GM18507 (cell line): ENCODE results near the gene GANC.
"Not testable (repeated sequence)": the region's sequence is repeated elsewhere in the genome, so short reads cannot be mapped to it uniquely, and the experiment has no call there.

Experiments
- DNase-seq: peaks from one replicate; pipeline ENCODE4 v3.0.0; 2011; ENCODE audit warnings: low read depth; ENCODE audit not compliant: insufficient read length; ENCODE audit errors: extremely low spot score
- FAIRE-seq: peaks from 2 replicates; lab custom pipeline; 2011; peaks lifted over from hg19 to GRCh38; lab: Jason Lieb, UNC

The GANC gene

GRCh38 chr15:42272939-42273899, at the start of gene GANC, which contains the start of gene TMEM87A:
TSS of gene GANC (plus strand) at chr15:42273201. CDS start at chr15:42274482, 1,281 bp downstream.
TSS of gene TMEM87A (minus strand) at chr15:42273433. CDS start at chr15:42273398, 35 bp downstream.
- DNase-seq, result peak; percentile 84
- peak; percentile 95 for FAIRE-seq

- DNase-seq (no peak), FAIRE-seq (no peak)
Observed at GRCh38 chr15:42226648-42227047, 46.4 kb upstream of the GANC start.

- FAIRE-seq, result no peak
Observed at GRCh38 chr15:42228036-42228435, 45.0 kb upstream of the GANC start.

GRCh38 chr15:42228981-42229380, 44.0 kb upstream of the GANC start:
- DNase-seq, FAIRE-seq: not testable (repeated sequence)

More at GRCh38 chr15:42228036-42228435, 45.0 kb upstream of the GANC start:
- no peak for DNase-seq

- DNase-seq (no peak), FAIRE-seq (no peak)
Observed at GRCh38 chr15:42231088-42231487, 41.9 kb upstream of the GANC start.

- no peak for DNase-seq
- no peak for FAIRE-seq
Observed at GRCh38 chr15:42232606-42233005, 40.4 kb upstream of the GANC start.

- no peak for DNase-seq
Observed at GRCh38 chr15:42233107-42233506, 39.9 kb upstream of the GANC start.

GRCh38 chr15:42239528-42240182, 33.3 kb upstream of the GANC start:
- FAIRE-seq (no peak), DNase-seq (no peak)

More at GRCh38 chr15:42233107-42233506, 39.9 kb upstream of the GANC start:
- no peak for FAIRE-seq

GRCh38 chr15:42240823-42241222, 32.2 kb upstream of the GANC start:
- no peak for FAIRE-seq
- DNase-seq, result no peak

GRCh38 chr15:42253300-42253699, 19.7 kb upstream of the GANC start:
- DNase-seq, result no peak
- FAIRE-seq, result no peak

- DNase-seq (no peak), FAIRE-seq (no peak)
Observed at GRCh38 chr15:42264795-42265194, 8.2 kb upstream of the GANC start.

- DNase-seq (no peak), FAIRE-seq (no peak)
Observed at GRCh38 chr15:42267286-42267685, 5.7 kb upstream of the GANC start.

GRCh38 chr15:42270551-42270950, 2.5 kb upstream of the GANC start:
- DNase-seq, result no peak
- FAIRE-seq, result no peak

- DNase-seq (no peak), FAIRE-seq (no peak)
Observed at GRCh38 chr15:42270996-42271395, 2.0 kb upstream of the GANC start.

GRCh38 chr15:42273900-42274701, 1.1 kb downstream of the GANC start:
- FAIRE-seq (peak; percentile 75), DNase-seq (no peak)

GRCh38 chr15:42274702-42274989, 1.6 kb downstream of the GANC start:
- no peak for DNase-seq
- no peak for FAIRE-seq

GRCh38 chr15:42275780-42276391, 2.9 kb downstream of the GANC start:
- DNase-seq (no peak), FAIRE-seq (peak; percentile 29)

- no peak for FAIRE-seq
- DNase-seq, result no peak
Observed at GRCh38 chr15:42276762-42277161, 3.8 kb downstream of the GANC start.

- DNase-seq, result no peak
- peak; percentile 24 for FAIRE-seq
Observed at GRCh38 chr15:42279234-42279723, 6.3 kb downstream of the GANC start.
